Ascending aorta (tissue), 2 donors: Measurements from ENCODE around the gene LMF2. TPM values are rescaled to one million over a fixed set of nuclear protein-coding genes. Genes with fewer than 3 reads are reported as not detected.
"Not testable (repeated sequence)": the region's sequence is repeated elsewhere in the genome, so short reads cannot be mapped to it uniquely, and the experiment has no call there.

Experiments used
- DNase-seq, 2 donors: peaks; one replicate each; pipeline ENCODE4 v3.0.0-alpha.2; 2019; ENCODE audit warnings: low spot score in 2 of 2
- H3K27ac ChIP-seq, 2 donors: fragments of 200-600 bp; sonication (generic); one replicate each; pipeline ENCODE4 v1.5.1; 2016 to 2017; ENCODE audit warnings: mild to moderate bottlenecking in 1 of 2
- H3K27me3 ChIP-seq: fragments of 200-600 bp; sonication (generic); one replicate; pipeline ENCODE4 v1.5.1; 2017
- H3K36me3 ChIP-seq, 2 donors: fragments of 200-600 bp; sonication (generic); one replicate each; pipeline ENCODE4 v1.5.1; 2016
- H3K4me1 ChIP-seq, 2 donors: fragments of 200-600 bp; sonication (generic); one replicate each; pipeline ENCODE4 v1.5.1; 2016 to 2017; ENCODE audit warnings: mild to moderate bottlenecking in 1 of 2
- H3K4me3 ChIP-seq, 2 donors: fragments of 200-600 bp; sonication (generic); one replicate each; pipeline ENCODE4 v1.5.1; 2016 to 2017; ENCODE audit warnings: mild to moderate bottlenecking in 1 of 2
- H3K9me3 ChIP-seq, 2 donors: fragments of 200-600 bp; sonication (generic); one replicate each; pipeline ENCODE4 v1.5.1; 2016
- intact Hi-C: fragments of 100-400 bp; cut with DNase I; formaldehyde crosslinking; loops from one replicate; pipeline ENCODE4 v1.15.1; 2023
- total RNA-seq: library from RNA; depleted of rRNA; stranded (reverse); fragments of >200 nt; gene quantifications from one replicate; pipeline ENCODE4 v1.1.0, GENCODE V29; 2016
- TF ChIP-seq, protein P1 (sequence below), 3 experiments: fragments of 200-600 bp in 2 of 3; fragments of 450-650 bp in 1 of 3; sonication (generic) in 2 of 3; IDR thresholded peaks; one replicate each; pipeline ENCODE4 v1.5.1; 2016 to 2019; ENCODE audit warnings: antibody characterized with exemption in 3 of 3, mild to moderate bottlenecking in 1 of 3, moderate library complexity in 1 of 3

Gene LMF2
- total RNA-seq, 1 donor from 2014 or later, result 119 TPM

DNA sequence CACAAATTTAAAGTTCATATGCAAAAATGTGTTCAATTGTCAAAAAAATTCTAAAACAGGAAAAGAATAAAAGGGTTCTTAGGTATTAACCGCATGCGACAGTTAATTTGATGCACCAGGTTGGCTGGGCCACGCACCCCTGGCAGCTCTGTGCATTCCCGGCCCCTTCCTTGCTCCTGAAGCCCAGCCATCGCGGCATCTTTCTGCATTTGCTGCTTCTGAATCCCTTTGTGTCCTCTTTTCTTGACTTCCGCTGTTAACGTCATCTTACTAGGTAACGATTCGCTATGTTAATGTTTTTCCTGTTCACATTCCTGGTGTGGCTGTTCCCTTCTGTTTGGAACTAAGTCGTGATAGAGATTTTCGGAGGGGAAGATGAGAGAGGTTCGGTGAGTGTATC lies 30.3 kb upstream of the LMF2 start:
- no peaks in the 10 kb centered on the region for H3K27me3 ChIP-seq
- peak overlapping the region; percentile 76 to 77 for H3K27ac ChIP-seq

DNA sequence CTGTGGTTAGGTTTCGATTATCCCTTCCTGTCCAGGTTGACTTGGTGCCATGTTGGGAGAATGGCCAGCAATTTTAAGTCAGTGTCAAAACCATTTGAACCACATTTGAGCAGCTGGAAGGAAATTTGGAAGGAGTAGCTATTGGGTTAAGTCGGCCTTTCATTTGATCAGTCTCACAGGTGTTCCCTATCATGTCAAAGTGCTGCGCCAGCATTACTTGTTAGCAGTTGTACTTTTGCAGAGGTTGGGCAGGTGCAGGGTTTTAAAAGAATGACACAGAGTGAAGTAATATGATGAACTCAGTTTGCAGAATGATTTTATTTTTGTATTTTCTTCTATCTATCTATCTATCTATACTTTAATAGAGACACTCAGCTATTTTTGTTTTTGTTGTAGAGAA lies 28.7 kb upstream of the LMF2 start:
- Histone ChIP-seq H3K27me3 (peaks cover 8% of the 10 kb centered on the region), H3K4me1 (peaks cover 10 to 17% of the 10 kb centered on the region in 2 donors), H3K9me3 (no peaks in the 10 kb centered on the region), H3K36me3 (no peaks in the 10 kb centered on the region), H3K27ac (no peak overlapping the region), H3K4me3 (no peak overlapping the region)
- no peak for DNase-seq
- intact Hi-C loops, result no loop called here
- TF ChIP-seq, protein P1, sequence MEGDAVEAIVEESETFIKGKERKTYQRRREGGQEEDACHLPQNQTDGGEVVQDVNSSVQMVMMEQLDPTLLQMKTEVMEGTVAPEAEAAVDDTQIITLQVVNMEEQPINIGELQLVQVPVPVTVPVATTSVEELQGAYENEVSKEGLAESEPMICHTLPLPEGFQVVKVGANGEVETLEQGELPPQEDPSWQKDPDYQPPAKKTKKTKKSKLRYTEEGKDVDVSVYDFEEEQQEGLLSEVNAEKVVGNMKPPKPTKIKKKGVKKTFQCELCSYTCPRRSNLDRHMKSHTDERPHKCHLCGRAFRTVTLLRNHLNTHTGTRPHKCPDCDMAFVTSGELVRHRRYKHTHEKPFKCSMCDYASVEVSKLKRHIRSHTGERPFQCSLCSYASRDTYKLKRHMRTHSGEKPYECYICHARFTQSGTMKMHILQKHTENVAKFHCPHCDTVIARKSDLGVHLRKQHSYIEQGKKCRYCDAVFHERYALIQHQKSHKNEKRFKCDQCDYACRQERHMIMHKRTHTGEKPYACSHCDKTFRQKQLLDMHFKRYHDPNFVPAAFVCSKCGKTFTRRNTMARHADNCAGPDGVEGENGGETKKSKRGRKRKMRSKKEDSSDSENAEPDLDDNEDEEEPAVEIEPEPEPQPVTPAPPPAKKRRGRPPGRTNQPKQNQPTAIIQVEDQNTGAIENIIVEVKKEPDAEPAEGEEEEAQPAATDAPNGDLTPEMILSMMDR (IDR thresholded peaks at IDR 0.05), result no peak

More for the DNA sequence above, 30.3 kb upstream of the LMF2 start:
- peaks cover 0 to 4% of the 10 kb centered on the region in 2 donors for H3K4me1 ChIP-seq
- no peak overlapping the region for H3K4me3 ChIP-seq
- TF ChIP-seq, protein P1 (IDR thresholded peaks at IDR 0.05), result no peak
- intact Hi-C loops, result no loop called here
- no peaks in the 10 kb centered on the region for H3K9me3 ChIP-seq
- no peaks in the 10 kb centered on the region for H3K36me3 ChIP-seq
- DNase-seq, result no peak

DNA sequence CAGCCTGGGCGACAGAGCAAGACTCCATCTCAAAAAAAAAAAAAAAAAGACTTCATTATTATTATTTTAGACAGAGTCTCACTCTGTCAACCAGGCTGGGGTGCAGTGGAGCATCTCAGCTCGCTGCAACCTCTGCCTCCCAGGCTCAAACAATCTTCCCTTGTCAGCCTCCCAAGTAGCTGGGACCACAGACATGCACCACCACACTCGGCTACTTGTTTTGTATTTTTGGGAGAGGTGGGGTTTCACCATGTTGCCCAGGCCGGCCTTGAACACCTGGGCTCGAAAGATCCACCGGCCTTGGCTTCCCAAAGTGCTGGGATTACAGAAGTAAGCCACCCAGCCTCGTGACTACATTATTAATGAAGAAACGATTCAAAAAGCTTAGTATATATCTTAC lies 27.6 kb upstream of the LMF2 start:
- Histone ChIP-seq H3K4me3 (no peak overlapping the region), H3K4me1 (peaks cover 12 to 25% of the 10 kb centered on the region in 2 donors), H3K36me3 (no peaks in the 10 kb centered on the region), H3K27me3 (peaks cover 11% of the 10 kb centered on the region), H3K27ac (no peak overlapping the region), H3K9me3 (no peaks in the 10 kb centered on the region)
- intact Hi-C loops, result no loop called here
- no peak for DNase-seq
- TF ChIP-seq, protein P1 (IDR thresholded peaks at IDR 0.05), result no peak

DNA sequence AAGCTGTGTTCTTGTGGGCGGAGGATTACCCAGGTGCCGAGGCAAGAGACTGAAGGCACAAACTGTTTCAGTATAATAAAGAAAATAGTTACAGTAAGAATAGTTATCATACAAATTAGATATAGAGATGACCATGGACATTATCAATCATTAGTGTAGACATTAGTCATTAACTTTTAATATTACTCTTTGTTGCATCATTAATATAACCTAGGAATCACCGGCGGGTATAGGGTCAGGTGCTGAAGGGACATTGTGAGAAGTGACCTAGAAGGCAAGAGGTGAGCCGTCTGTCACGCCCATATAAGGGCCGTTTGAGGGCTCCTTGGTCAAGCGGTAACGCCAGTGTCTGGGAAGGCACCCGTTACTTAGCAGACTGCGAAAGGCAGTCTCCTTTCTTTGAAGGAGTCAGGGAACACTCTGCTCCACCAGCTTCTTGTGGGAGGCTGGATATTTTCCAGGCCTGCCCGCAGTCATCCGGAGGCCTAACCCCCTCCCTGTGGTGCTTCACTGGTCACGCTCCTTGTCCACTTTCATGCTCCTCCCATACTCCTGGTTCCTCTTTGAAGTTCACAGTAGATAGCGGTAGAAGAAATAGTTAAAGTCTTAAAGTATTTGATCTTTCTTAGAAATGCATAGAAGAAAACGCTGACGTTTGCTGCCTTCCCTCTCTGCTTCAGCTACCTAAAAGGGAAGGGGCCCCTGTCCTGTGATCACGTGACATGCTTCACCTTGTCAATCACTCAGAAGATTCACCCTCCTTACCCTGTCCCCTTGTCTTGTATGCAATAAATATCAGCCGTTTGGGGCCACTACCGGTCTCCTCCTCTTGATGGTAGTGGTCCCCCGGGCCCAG lies 26.6 kb upstream of the LMF2 start:
- intact Hi-C loops, result not testable (repeated sequence)

DNA sequence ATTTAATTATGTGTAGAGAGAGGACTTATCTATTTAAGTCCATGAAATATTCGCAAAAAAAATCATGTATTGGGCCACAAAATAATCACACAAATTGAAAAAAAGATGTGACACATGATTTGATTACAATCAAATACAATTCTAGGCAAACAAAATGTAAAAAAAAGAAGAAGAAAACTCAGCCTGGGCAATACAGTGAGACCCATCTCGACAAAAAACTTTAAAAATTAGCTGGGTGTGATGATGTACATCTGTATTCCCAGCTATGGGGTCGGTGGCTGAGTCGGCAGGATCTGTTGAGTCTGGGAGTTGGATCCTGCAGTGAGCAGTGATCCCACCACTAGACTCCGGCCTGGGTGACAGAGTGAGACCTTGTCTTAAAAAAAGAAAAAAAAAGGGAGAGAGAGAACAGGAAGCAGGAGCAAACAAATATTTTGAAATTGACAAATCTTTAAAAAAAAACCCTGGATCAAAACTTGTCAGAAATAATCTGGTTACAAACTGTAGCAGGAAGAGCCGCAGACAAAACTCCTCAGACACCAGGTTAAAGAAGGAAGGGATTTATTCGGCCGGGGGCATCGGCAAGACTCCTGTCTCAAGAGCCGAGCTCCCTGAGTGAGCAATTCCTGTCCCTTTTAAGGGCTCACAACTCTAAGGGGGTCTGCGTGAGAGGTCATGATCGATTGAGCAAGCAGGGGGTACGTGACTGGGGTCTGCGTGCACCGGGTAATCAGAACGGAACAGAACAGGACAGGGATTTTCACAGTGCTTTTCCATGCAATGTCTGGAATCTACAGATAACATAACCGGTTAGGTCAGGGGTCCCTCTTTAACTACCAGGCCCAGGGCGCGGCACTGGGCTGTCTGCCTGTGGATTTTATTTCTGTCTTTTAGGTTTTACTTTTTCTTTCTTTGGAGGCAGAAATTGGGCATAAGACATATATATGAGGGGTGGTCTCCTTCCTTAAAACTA lies 25.6 kb upstream of the LMF2 start:
- no peak overlapping the region for H3K4me3 ChIP-seq
- H3K4me1 ChIP-seq, result peaks cover 12 to 24% of the 10 kb centered on the region in 2 donors
- no peaks in the 10 kb centered on the region for H3K9me3 ChIP-seq
- TF ChIP-seq, protein P1 (IDR thresholded peaks at IDR 0.05), result no peak
- peaks cover 11% of the 10 kb centered on the region for H3K27me3 ChIP-seq
- DNase-seq, result no peak
- peak overlapping the region; percentile 80 to 91 for H3K27ac ChIP-seq
- intact Hi-C loops, result no loop called here
- H3K36me3 ChIP-seq, result no peaks in the 10 kb centered on the region

More for the DNA sequence above, 26.6 kb upstream of the LMF2 start:
- not testable (repeated sequence) for H3K9me3 ChIP-seq, H3K36me3 ChIP-seq, H3K27ac ChIP-seq, DNase-seq, H3K4me3 ChIP-seq
- Histone ChIP-seq H3K27me3 (peaks cover 11% of the 10 kb centered on the region), H3K4me1 (peaks cover 12 to 28% of the 10 kb centered on the region in 2 donors)
